Adrenal gland (tissue), 5 donors: Measurements from ENCODE around the gene TIRAP.

Experiments
- POLR2A ChIP-seq, 2 donors: fragments of 450-650 bp; IDR thresholded peaks; one replicate each; pipeline ENCODE4 v1.6.1; 2017; ENCODE audit warnings: antibody characterized with exemption in 2 of 2, mild to moderate bottlenecking in 2 of 2, moderate library complexity in 1 of 2
- TF ChIP-seq, protein P1 (sequence below), 6 experiments: fragments of 450-650 bp in 4 of 6; fragments of 200-600 bp in 2 of 6; sonication (generic) in 1 of 6; IDR thresholded peaks; 1 replicate in 5 of 6; 2 replicates in 1 of 6; pipeline versions ENCODE4 v1.5.1 to v1.8.0; 2016 to 2021; ENCODE audit warnings: antibody characterized with exemption in 6 of 6, mild to moderate bottlenecking in 2 of 6, moderate library complexity in 1 of 6
- donor health status: DM: no; HTN: no; CAD: no.

DNA sequence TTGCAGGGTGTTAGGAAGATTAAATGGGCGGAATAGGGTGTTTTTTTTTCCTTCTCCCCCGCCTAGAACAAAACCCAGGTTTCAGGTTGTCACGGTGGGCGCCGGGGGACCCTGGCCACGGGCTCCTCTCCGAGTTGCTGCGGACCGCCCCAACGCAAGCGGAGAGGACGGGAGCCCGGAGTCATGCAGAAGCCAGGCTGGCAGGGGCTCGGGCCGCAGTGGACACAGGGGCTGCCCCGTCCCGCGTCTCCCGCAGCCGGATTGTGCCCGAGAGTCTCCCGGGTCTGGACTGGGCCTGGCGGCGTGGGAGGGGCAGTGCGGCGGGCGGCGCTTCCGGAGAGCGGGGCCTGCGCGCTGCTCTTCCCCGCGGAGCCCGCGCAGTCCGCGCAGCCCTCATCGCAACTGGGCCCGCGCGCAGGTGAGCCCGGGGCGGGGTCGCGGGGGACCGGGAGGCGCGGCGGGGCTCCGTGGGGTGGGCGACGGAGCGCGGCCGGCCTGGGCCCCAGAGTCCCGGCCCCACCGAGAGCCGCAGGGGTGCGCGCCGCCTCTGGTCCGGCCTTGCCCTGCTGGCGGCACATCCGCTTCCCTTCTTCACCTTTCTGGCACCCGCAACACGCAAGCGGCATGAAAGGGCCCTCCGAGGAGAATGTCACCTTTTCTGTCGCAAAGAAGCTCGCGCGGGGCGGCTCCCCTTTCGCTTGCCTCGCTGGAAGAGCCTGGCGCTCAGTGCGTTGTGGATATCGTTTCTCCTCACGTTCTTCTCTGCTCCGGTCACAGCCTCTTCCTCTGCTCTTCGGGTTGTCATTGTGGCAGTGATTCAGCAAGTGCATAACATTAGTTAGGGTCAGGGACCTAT lies at the start of gene TIRAP:
- TF ChIP-seq, protein P1, sequence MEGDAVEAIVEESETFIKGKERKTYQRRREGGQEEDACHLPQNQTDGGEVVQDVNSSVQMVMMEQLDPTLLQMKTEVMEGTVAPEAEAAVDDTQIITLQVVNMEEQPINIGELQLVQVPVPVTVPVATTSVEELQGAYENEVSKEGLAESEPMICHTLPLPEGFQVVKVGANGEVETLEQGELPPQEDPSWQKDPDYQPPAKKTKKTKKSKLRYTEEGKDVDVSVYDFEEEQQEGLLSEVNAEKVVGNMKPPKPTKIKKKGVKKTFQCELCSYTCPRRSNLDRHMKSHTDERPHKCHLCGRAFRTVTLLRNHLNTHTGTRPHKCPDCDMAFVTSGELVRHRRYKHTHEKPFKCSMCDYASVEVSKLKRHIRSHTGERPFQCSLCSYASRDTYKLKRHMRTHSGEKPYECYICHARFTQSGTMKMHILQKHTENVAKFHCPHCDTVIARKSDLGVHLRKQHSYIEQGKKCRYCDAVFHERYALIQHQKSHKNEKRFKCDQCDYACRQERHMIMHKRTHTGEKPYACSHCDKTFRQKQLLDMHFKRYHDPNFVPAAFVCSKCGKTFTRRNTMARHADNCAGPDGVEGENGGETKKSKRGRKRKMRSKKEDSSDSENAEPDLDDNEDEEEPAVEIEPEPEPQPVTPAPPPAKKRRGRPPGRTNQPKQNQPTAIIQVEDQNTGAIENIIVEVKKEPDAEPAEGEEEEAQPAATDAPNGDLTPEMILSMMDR (IDR thresholded peaks at IDR 0.05): peak in 3 of 6 experiments; percentile 31 to 55 (median 51)
- TF ChIP-seq POLR2A (IDR thresholded peaks at IDR 0.05): peak; percentile 58 to 68
